Amniotic epithelial cell (primary cell): ENCODE data around the gene UGT1A7.
"Not testable (repeated sequence)": the region's sequence is repeated elsewhere in the genome, so short reads cannot be mapped to it uniquely, and the experiment has no call there.

Source experiments
- DNase-seq: peaks from one replicate; pipeline ENCODE4 v3.0.0-alpha.2; 2010; ENCODE audit warnings: low read depth

Gene UGT1A7

DNA sequence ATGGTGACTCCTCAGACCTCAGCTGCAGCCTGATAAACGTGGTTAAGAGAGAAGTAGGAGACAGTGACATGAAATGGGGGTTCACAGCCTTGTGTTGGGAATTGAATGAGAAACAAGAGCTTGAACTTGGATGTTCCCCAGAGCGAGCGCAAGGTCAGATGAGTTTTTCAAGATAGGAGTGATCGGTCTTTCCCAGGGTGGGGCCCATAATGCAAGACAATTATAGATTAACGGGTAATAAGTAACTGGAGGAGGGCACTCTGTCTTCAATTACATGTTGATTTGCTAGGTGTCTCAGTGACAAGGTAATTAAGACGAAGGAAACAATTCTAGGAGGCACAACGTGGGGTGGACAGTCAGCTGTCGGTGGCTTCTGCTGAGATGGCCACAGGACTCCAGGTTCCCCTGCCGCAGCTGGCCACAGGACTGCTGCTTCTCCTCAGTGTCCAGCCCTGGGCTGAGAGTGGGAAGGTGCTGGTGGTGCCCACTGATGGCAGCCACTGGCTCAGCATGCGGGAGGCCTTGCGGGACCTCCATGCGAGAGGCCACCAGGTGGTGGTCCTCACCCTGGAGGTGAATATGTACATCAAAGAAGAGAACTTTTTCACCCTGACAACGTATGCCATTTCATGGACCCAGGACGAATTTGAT is 31.0 kb downstream of the UGT1A7 start, which contains the start of gene UGT1A5:
Gene UGT1A5 (plus strand): TSS at position 297 of the 651 bp plus-strand sequence. CDS start 85 bp downstream, at position 382.
- no peak for DNase-seq

DNA sequence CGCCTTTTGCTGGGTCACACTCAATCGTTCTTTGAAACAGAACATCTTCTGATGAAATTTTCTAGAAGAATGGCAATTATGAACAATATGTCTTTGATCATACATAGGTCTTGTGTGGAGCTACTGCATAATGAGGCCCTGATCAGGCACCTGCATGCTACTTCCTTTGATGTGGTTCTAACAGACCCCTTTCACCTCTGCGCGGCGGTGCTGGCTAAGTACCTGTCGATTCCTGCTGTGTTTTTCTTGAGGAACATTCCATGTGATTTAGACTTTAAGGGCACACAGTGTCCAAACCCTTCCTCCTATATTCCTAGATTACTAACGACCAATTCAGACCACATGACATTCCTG is 31.5 kb downstream of the UGT1A7 start:
- no peak for DNase-seq

DNA sequence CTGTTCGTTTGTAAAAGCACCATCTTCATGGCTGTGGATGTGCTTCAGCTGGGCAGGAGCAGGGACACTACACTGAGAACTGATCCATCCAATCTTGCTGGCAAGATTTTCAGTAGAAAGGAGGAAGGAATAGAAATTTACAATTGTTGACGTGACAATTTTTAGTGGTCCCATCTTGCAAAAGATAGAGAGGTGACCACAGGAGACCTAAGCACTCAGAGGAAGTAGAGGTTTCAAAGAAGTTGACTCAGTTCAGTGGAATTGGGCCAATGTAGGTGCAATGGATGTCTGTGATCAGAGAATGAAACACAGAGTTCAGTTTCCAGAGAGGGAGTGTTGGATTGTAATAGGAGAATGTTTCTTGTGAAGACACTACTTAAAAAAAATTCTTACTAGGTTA is 32.4 kb downstream of the UGT1A7 start:
- DNase-seq, result no peak

DNA sequence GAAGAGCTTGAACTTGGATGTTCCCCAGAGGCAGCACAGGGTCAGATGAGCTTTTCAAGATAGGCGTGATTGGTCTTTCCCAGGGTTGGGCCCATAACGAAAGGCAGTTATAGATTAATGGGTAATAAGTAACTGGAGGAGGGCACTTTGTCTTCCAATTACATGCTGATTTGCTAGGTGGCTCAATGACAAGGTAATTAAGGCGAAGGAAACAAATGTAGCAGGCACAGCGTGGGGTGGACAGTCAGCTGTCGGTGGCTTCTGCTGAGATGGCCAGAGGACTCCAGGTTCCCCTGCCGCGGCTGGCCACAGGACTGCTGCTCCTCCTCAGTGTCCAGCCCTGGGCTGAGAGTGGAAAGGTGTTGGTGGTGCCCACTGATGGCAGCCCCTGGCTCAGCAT is 36.9 kb downstream of the UGT1A7 start, which contains the start of gene UGT1A4:
Gene UGT1A4 (plus strand): TSS at position 185 of the 400 bp plus-strand sequence. CDS start 85 bp downstream, at position 270.
- DNase-seq, result no peak

- no peak for DNase-seq
Observed at GRCh38 chr2:233728723-233729301, 47.1 kb downstream of the UGT1A7 start, which contains the start of gene UGT1A3. Gene UGT1A3 (plus strand): TSS chr2:233729042. CDS start chr2:233729127, 85 bp downstream.

DNA sequence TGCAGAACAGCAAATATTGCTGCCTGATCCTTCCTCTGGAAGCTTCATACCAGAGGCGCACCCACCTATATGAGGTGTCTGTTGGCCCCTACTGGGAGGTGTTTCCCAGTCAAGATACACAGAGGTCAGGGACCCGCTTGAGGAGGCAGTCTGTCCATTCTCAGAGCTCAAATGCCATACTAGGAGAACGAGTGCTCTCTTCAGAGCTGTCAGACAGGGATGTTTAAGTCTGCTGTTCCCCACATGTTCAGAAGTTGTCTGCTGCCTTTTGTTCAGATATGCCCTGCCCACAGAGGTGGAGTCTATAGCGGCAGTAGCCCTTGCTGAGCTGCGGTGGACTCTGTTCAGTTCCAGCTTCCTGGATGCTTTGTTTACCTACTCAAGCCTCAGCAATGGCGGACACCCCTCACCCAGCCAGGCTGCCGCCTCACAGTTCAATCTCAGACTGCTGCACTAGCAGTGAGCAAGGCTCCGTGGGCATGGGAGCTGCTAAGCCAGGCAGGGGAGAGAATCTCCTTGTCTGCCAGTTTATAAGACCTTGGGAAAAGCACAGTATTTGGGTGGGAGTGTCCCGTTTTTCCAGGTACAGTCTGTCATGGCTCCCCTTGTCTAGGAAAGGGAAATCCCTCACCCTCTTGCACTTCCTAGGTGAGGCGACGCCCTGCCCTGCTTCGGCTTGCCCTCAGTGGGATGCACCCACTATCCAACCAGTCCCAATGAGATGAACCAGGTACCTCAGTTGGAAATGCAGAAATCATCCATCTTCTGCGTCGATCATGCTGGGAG is 55.4 kb downstream of the UGT1A7 start:
- DNase-seq, result not testable (repeated sequence)

DNA sequence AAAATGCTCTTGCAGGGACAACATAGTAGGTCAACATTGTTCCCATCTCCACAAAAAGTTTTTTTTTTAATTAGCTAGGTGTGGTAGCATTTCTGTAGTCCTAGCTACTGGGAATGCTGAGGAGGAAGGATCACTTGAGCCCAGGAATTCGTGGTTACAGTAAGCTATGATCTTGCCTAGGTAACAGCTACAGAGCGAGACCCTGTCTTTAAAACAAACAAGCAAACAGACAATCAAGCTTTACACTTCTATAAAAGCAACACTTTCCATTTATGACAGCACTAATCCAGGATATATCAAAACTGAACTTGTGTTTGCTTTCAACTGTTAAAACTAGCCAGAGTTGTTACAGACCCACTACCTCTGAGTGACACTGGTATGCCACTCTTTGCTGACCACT is 59.2 kb downstream of the UGT1A7 start:
- DNase-seq, result no peak

DNA sequence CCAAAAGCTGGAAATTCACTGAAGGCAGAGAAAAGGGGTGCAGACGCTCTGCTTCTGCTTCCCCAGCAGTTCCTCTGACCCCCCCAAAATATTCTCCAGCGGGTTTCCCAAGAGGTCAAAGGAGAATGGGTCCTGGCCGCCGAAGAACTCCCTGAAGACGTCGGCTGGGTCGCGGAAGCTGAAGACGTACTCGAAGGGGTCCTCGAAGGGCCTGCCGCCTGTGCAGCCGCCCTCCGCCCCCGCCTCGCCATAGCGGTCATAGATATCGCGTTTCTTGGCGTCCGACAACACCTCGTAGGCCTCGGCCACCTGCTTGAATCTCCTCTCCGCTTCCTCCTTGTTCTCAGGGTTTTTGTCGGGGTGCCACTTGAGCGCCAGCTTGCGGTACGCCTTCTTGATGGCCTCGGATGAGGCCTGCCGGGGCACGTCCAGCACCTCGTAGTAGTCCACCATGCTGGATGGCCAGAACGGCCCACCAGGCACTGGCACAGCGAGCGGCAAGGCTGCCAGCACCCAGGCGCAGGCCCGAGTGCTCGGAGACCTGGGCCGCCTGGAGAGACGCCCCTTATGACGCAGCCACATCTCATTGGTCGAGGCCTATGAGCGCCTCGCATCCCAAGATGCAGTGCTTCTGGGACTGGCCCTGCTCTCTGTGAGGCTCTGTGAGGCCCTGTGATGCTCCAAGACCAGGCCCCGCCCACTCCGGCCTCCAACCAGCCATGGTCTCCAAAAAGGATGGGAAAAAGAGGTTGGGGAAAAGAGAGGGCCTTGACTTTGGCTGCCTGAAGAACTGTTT is 62.0 kb downstream of the UGT1A7 start:
- no peak for DNase-seq

DNA sequence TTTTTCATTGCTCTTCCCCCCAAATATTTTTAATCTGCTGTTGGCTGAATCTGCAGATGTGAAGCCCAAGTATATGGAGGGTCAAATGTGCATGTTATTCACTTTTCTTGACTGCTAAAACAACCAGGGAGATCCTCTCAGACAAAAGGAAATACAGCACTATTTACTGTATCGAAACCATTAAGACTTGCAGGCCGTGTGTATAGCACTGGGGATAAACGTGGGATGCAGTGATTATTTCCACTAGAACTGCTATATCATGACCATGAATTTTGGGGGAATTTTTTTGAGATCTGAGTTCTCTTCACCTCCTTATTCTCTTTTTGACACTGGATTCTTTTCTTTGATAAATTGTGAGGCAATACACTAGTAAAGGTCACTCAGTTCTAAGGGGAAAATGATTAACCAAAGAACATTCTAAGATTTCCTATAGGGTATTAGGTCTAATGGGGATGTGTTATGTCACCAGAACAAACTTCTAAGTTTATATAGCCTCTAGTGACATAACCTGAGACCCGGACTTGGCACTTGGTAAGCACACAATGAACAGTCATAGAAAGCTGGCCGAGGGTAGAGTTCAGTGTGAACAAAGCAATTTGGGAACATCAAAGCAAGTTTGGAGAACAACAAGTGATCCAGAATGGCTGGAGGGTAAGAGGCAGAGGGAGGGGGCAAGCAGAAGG is 63.5 kb downstream of the UGT1A7 start:
- DNase-seq, result no peak

GRCh38 chr2:233745838-233746237 is 64.1 kb downstream of the UGT1A7 start:
- DNase-seq, result not testable (repeated sequence)

DNA sequence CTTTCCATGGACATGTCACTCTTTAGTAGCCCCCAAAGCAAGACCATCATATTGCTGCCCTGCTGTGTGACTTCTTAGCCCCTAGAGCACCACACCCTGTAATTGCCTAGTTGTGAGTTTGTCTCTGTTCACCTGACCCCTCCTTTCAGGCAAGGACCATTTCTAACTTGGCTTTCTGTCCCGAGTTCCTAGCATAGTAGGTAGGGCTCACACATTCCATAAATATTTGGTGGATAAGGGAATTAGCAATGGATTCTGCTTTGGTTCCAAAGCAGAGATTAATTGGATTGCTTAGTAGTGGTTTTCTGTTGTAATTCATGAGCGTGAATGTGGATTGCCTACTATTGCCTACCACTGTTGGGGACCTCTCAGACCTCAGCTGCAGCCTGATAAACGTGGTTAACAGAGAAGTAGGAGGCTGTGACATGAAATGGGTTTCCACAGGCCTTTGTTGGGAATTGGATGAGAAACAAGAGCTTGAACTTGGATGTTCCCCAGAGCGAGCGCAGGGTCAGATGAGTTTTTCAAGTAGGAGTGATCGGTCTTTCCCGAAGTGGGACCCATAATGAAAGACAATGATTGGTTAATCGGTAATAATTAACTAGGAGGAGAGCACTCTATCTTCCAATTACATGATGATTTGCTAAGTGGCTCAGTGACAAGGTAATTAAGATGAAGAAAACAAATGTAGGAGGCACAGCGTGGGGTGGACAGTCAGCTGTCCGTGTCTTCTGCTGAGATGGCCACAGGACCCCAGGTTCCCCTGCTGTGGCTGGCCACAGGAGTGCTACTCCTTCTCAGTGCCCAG is 65.0 kb downstream of the UGT1A7 start:
- DNase-seq, result peak; percentile 1

GRCh38 chr2:233747283-233747544 is 65.5 kb downstream of the UGT1A7 start:
- no peak for DNase-seq

DNA sequence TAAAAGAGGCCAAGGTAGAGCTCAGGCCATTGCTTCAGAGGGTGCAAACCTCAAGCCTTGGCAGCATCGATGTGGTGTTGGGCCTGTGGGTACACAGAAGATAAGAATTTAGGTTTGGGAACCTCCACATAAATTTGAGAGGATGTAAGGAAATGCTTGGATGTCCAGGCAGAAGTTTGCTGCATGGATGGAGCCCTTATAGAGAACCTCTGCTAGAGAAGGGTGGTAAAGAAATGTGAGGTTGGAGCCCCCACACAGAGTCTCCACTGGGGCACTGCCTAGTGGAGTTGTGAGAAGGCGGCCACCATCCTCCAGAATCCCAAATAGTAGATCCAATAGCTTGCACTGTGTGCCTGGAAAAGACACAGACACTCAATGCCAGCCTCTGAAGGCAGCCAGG is 69.0 kb downstream of the UGT1A7 start:
- not testable (repeated sequence) for DNase-seq

DNA sequence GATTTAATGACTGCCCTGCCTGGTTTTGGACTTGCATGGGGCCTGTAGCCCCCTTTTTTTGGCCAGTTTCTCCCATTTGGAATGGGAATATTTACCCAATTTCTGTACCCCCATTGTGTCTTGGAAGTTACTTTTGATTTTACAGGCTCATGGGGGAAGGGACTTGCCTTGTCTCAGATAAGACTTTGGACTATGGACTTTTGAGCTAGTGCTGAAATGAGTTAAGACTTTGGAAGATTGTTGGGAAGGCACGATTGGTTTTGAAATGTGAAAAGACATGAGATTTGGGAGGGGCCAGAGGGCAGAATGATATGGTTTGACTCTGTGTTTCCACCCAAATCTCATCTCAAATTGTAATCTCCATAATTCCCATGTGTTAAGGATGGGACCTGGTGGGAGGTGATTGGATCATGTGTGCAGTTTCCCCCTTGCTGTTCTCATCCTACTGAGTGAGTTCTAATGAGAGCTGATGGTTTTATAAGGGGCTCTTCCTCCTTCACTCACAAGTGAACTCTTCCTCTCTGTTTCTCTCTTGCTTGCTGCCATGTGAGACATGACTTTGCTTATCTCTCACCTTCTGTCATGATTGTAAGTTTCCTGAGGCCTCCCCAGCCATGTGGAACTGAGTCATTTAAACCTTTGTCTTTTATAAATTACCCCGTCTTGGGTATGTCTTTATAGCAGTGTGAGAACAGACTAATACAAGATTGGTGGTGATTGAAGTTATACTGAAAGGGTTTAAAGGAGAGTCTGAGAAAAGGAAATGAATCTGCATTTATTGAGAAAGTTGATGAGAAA is 69.7 kb downstream of the UGT1A7 start:
- not testable (repeated sequence) for DNase-seq

- DNase-seq, result no peak
Observed at GRCh38 chr2:233754872-233755611, 73.3 kb downstream of the UGT1A7 start.

- DNase-seq, result no peak
Observed at GRCh38 chr2:233756429-233757081, 74.9 kb downstream of the UGT1A7 start.

DNA sequence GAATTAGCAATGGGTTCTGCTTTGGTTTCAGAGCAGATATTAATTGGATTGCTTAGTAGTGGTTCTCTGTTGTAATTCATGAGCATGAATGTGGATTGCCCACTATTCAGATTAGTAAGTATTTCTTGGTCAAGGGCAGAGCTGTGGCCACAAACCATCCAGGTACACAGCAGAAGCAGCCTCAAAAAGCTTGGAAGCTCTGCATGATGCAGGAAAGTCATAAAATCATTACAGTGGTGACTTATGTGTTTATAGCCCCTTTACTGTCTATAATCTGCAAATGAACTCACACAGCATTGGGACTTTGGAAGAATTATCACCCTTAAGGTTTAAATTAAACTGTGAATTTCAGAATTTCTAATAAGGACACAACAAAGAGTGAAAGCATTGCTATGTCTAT is 76.4 kb downstream of the UGT1A7 start:
- DNase-seq, result no peak

GRCh38 chr2:233758849-233759248 is 77.1 kb downstream of the UGT1A7 start:
- no peak for DNase-seq

- DNase-seq, result no peak
Observed at GRCh38 chr2:233760043-233760442, 78.3 kb downstream of the UGT1A7 start, which contains the start of gene UGT1A1. Gene UGT1A1 (plus strand): TSS chr2:233760270. CDS start chr2:233760288, 18 bp downstream.
